ENCODE results near the gene DCUN1D1.

Gene DCUN1D1

GRCh38 chr3:182892226-182892625 is 88.1 kb downstream of the DCUN1D1 start:
- DNase-seq (ENCODE audit: low read depth), result no peak

DNA sequence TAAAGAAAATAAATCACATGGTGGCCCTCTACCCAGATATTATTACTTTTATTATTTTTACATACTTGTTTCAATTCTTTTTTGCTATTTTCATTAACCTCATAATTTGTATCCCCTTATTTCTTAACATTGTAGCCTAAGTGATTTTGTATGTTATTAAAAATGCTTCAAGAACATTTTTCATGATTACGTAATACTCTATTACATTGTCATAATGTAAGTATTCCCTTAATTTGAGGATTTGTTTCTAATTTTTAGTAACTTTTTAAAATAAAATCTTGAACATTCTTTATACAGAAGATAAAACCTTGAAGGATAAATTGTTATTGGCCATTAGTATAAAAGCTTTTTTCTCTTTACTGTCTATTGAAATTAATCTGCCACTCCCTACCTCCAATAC is 89.0 kb downstream of the DCUN1D1 start:
- DNase-seq (ENCODE audit: low read depth), result no peak

- DNase-seq (ENCODE audit: low read depth), result no peak
Observed at GRCh38 chr3:182889948-182890629, 90.2 kb downstream of the DCUN1D1 start.
